Nephron (organoid): ENCODE results near the gene FHAD1.

Experiments used
- H3K27ac Mint-ChIP-seq, 3 experiments: 2 replicates each; pipeline ENCODE4 v1.8.0; 2020; ENCODE audit warnings: mixed read lengths in 3 of 3, mild to moderate bottlenecking in 2 of 3, moderate library complexity in 1 of 3
- H3K27me3 Mint-ChIP-seq: 2 replicates; pipeline ENCODE4 v1.8.0; 2021; ENCODE audit warnings: low read depth, mild to moderate bottlenecking, moderate library complexity, mixed read lengths
- H3K36me3 Mint-ChIP-seq: 2 replicates; pipeline ENCODE4 v1.8.0; 2020; ENCODE audit warnings: low read depth, mixed read lengths
- H3K4me1 Mint-ChIP-seq: 2 replicates; pipeline ENCODE4 v1.8.0; 2020; ENCODE audit warnings: mixed read lengths
- H3K4me3 Mint-ChIP-seq, 3 experiments: 2 replicates each; pipeline ENCODE4 v1.8.0; 2020; ENCODE audit warnings: mild to moderate bottlenecking in 3 of 3, mixed read lengths in 3 of 3, moderate library complexity in 2 of 3
- H3K9me3 Mint-ChIP-seq: 2 replicates; pipeline ENCODE4 v1.8.0; 2020; ENCODE audit warnings: mixed read lengths
- CTCF ChIP-seq, 3 experiments: fragments of 200-600 bp; sonication (generic); IDR thresholded peaks; one replicate each; pipeline ENCODE4 v1.5.0; 2021; ENCODE audit warnings: antibody characterized with exemption in 3 of 3; ENCODE audit not compliant: unreplicated experiment in 3 of 3

The FHAD1 gene

GRCh38 chr1:15225461-15225860 lies 21.6 kb upstream of the FHAD1 start:
- no peaks in the 10 kb centered on the region for H3K9me3 Mint-ChIP-seq
- H3K4me3 Mint-ChIP-seq: no peak overlapping the region
- no peaks in the 10 kb centered on the region for H3K27me3 Mint-ChIP-seq
- no peak for TF ChIP-seq CTCF (IDR thresholded peaks at IDR 0.05; ENCODE audit: unreplicated experiment in 3 of 3)
- H3K27ac Mint-ChIP-seq: peak overlapping the region in 1 of 3 experiments; percentile 38
- peaks cover 31% of the 10 kb centered on the region for H3K4me1 Mint-ChIP-seq
- H3K36me3 Mint-ChIP-seq: peaks cover 4% of the 10 kb centered on the region

DNA sequence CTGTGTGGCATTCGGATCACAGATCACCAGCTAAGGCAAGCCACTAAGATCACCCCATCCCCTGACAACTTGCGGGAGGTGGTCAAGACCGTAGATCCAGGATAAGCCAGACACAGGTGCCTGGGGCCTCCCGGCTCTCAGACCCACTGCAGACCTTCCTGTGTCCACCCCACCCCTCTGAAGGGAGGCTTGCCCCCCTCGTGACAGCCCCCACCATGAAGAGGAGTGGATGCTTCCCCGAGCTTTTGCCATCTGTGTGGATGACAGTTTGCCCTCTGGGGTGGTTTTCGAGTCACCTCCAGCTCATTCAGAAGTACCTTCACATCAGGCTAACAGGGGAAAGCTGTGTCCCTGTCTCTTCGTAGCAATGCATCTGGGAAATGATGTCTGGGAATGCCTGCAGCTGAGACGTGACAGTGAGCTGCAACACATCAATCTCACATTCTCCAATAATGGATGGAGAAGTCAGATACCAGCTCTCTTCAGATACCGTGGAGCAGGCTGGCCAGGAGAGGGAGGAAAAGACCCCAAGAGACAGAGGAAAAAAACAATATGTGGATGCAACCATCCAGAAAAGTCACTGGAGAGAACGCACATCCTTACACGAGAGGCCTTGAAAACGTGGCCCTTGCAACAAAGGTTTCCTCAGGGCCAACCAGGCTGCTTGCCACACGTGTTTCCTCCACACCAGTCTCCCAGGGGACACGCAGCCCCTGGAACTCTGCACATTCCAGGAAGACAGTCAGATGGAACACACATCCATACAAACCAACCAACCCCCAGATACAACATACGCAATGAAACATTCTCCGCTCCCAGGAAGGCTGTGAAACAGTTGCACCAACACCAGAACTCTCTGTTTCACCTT lies 20.4 kb upstream of the FHAD1 start:
- Mint-ChIP-seq H3K27ac (peak overlapping the region in 2 of 3 experiments; percentile 1), H3K36me3 (no peaks in the 10 kb centered on the region), H3K4me3 (no peak overlapping the region), H3K9me3 (no peaks in the 10 kb centered on the region), H3K4me1 (peaks cover 27% of the 10 kb centered on the region), H3K27me3 (peaks cover 4% of the 10 kb centered on the region)
- no peak for TF ChIP-seq CTCF (IDR thresholded peaks at IDR 0.05; ENCODE audit: unreplicated experiment in 3 of 3)

DNA sequence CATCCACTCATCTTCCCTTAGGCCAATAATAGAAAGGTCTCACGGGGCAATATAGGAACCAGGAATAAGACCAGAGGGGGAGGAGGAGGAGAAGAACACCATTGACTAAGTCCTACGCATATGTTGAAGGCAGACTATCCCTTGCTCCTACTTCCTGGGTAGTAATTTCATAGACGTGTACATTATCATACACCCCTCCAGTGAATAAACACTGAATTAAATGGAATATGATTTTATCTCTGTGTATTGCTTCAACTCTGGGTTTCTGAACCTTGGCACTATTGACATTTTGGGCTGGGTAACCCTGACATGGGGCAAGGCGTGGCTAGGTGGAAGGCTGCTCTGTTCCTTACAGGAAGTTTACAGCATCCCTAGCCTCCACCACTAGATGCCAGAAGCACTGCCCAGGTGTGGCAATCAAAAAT lies 17.3 kb upstream of the FHAD1 start:
- no peak for TF ChIP-seq CTCF (IDR thresholded peaks at IDR 0.05; ENCODE audit: unreplicated experiment in 3 of 3)
- H3K27me3 Mint-ChIP-seq: peaks cover 4% of the 10 kb centered on the region
- H3K4me1 Mint-ChIP-seq: peaks cover 21% of the 10 kb centered on the region
- H3K9me3 Mint-ChIP-seq: no peaks in the 10 kb centered on the region
- H3K36me3 Mint-ChIP-seq: no peaks in the 10 kb centered on the region
- no peak overlapping the region for H3K4me3 Mint-ChIP-seq
- H3K27ac Mint-ChIP-seq: no peak overlapping the region

- H3K36me3 Mint-ChIP-seq: no peaks in the 10 kb centered on the region
- H3K27me3 Mint-ChIP-seq: peaks cover 4% of the 10 kb centered on the region
- peaks cover 9% of the 10 kb centered on the region for H3K4me1 Mint-ChIP-seq
- no peak overlapping the region for H3K4me3 Mint-ChIP-seq
- no peak for TF ChIP-seq CTCF (IDR thresholded peaks at IDR 0.05; ENCODE audit: unreplicated experiment in 3 of 3)
- no peaks in the 10 kb centered on the region for H3K9me3 Mint-ChIP-seq
- H3K27ac Mint-ChIP-seq: no peak overlapping the region
Measured at GRCh38 chr1:15231714-15232201, 15.3 kb upstream of the FHAD1 start.

GRCh38 chr1:15233689-15234088 lies 13.3 kb upstream of the FHAD1 start:
- Mint-ChIP-seq H3K36me3 (no peaks in the 10 kb centered on the region), H3K4me3 (no peak overlapping the region), H3K27me3 (peaks cover 9% of the 10 kb centered on the region), H3K27ac (no peak overlapping the region), H3K4me1 (no peaks in the 10 kb centered on the region), H3K9me3 (no peaks in the 10 kb centered on the region)
- no peak for TF ChIP-seq CTCF (IDR thresholded peaks at IDR 0.05; ENCODE audit: unreplicated experiment in 3 of 3)

- Mint-ChIP-seq H3K27ac (no peak overlapping the region), H3K4me3 (no peak overlapping the region), H3K36me3 (no peaks in the 10 kb centered on the region), H3K27me3 (peaks cover 7% of the 10 kb centered on the region), H3K4me1 (no peaks in the 10 kb centered on the region), H3K9me3 (no peaks in the 10 kb centered on the region)
- TF ChIP-seq CTCF (IDR thresholded peaks at IDR 0.05; ENCODE audit: unreplicated experiment in 3 of 3): no peak
Measured at GRCh38 chr1:15236321-15236721, 10.7 kb upstream of the FHAD1 start.
